Heart right ventricle (tissue), 16 donors: Measurements from ENCODE around the gene AHSP. TPM values are rescaled to one million over a fixed set of nuclear protein-coding genes. Genes with fewer than 3 reads are reported as not detected.
"Not testable (repeated sequence)": the region's sequence is repeated elsewhere in the genome, so short reads cannot be mapped to it uniquely, and the experiment has no call there.

Experiments
- ATAC-seq, 8 donors: fragments of 200-7000 bp; cut with Tn5 transposase; one replicate each; pipeline ENCODE4 v1.9.1; 2020; ENCODE audit warnings: mild to moderate bottlenecking in 8 of 8, moderate library complexity in 8 of 8, moderate number of reproducible peaks in 1 of 8
- DNase-seq, 2 donors: peaks; one replicate each; pipeline ENCODE4 v3.0.0-alpha.2; 2020
- H3K27ac ChIP-seq, 10 donors: fragments of 200-600 bp; sonication (generic) in 2 of 10; one replicate each; pipeline versions ENCODE4 v1.5.0 to v1.8.0; 2020 to 2022; ENCODE audit warnings: mild to moderate bottlenecking in 3 of 10
- H3K27me3 ChIP-seq, 7 donors: fragments of 200-600 bp; one replicate each; pipeline ENCODE4 v1.8.0; 2021 to 2022; ENCODE audit warnings: mild to moderate bottlenecking in 2 of 7
- H3K36me3 ChIP-seq, 9 donors: fragments of 200-600 bp; sonication (generic) in 1 of 9; one replicate each; pipeline versions ENCODE4 v1.5.0 to v1.8.0; 2020 to 2022; ENCODE audit warnings: mild to moderate bottlenecking in 2 of 9
- H3K4me1 ChIP-seq, 9 donors: fragments of 200-600 bp; sonication (generic) in 1 of 9; one replicate each; pipeline versions ENCODE4 v1.5.0 to v1.8.0; 2020 to 2022; ENCODE audit warnings: mild to moderate bottlenecking in 4 of 9
- H3K4me3 ChIP-seq, 10 donors: fragments of 200-600 bp; sonication (generic) in 2 of 10; one replicate each; pipeline versions ENCODE4 v1.5.0 to v1.8.0; 2020 to 2022; ENCODE audit warnings: mild to moderate bottlenecking in 7 of 10, moderate library complexity in 2 of 10
- H3K9me3 ChIP-seq, 11 donors: fragments of 200-600 bp in 10 of 11; sonication (generic) in 2 of 11; one replicate each; pipeline versions ENCODE4 v1.5.0 to v1.8.0; 2013 to 2022; ENCODE audit warnings: mild to moderate bottlenecking in 2 of 11, control low read depth in 1 of 11, moderate library complexity in 1 of 11
- CTCF ChIP-seq, 9 donors: fragments of 200-600 bp; sonication (generic) in 2 of 9; IDR thresholded peaks; one replicate each; pipeline versions ENCODE4 v1.5.0 to v1.8.0; 2021 to 2022; ENCODE audit warnings: antibody characterized with exemption in 9 of 9, mild to moderate bottlenecking in 5 of 9, moderate library complexity in 1 of 9
- WGBS, 2 donors: extraction: QIAGEN DNeasy Blood & Tissue Kit; methylation state at CpG; one replicate each; pipeline ENCODE4 v1.1.7; 2013; ENCODE audit warnings: inconsistent platforms in 1 of 2; 5-methylcytosine and 5-hydroxymethylcytosine counted together
- intact Hi-C, 10 donors: fragments of 100-400 bp; cut with DNase I; formaldehyde crosslinking; loops; one replicate each; pipeline versions ENCODE4 v1.11.1 to v1.14.2; 2022
- polyA plus RNA-seq, 2 donors: library from polyadenylated mRNA; stranded (reverse); fragments of 200-250 nt; gene quantifications; one replicate each; pipeline ENCODE4 v1.2.3, GENCODE V29; 2013
- total RNA-seq, 10 donors: library from RNA; stranded (reverse); fragmentation: NEBNext Ultra II Directional in 3 of 10; extraction: Animal tissue kit (Norgen Biotek cat#: 25700) in 3 of 10; gene quantifications; one replicate each; pipeline versions ENCODE4 v1.2.1 to v1.2.4, GENCODE V29; 2021 to 2023
- donor health status: Arrhythmogenic right ventricular cardiomyopathy.
- donor health status: ischemic (EF 13 %, LVEDD 7.1; RV severe dilation, severe dysfunction).
- donor health status: healthy with polysubstance abuse.
- donor health status: DM: no; HTN: yes; CAD: no.
- donor health status: DM: no; HTN: no; CAD: no.
- donor health status: ischemic (EF 25% LVEDD 6.9; RV normal size, moderate dysfunction).
- donor health status: ischemic (EF 25% LVEDD 5.7; RV mildly dilated, moderate dysfunction).
- donor health status: healthy.
- donor health status: DM: yes; HTN: yes; CAD: no.
- donor health status: Ischemic cardiomyopathy.
- donor health status: ischemic (EF 35%, LVEDD 5.7; RV mildly dilated, moderate dysfunction).
- donor health status: nonischemic (EF 11% LVEDD 7.7; RV severe dilation, severe dysfunction).
- donor health status: DM: yes; HTN: yes; CAD: no.
- donor health status: PGD.
- donor health status: ischemic (EF 29% LVEDD 5.4; RV normal size, mild dysfunction).
- donor health status: nonischemic (EF 23%, LVEDD 6.1; RV moderate dilation, normal function).

Gene AHSP
- total and polyA plus RNA-seq, 12 donors, result not detected

GRCh38 chr16:31499928-31500327, 27.8 kb upstream of the AHSP start:
- intact Hi-C loops, result loop anchor here in 3 of 10 donors (5.0 to 10.0 kb wide), 4 partner anchors 38 to 365 kb away; a partner anchor contains a TSS
- H3K36me3 ChIP-seq, result peaks cover 0 to 59% (median 54%) of the 10 kb centered on the region in 9 donors
- no peak for ATAC-seq
- H3K4me3 ChIP-seq, result no peak overlapping the region
- H3K9me3 ChIP-seq, result no peaks in the 10 kb centered on the region
- H3K27ac ChIP-seq, result no peak overlapping the region
- DNase-seq, result no peak
- TF ChIP-seq CTCF (IDR thresholded peaks at IDR 0.05), result no peak
- 93% methylated on average over 8 of the region's 8 CpGs for WGBS, 2 donors
- H3K4me1 ChIP-seq, result peaks cover 0 to 30% (median 18%) of the 10 kb centered on the region in 9 donors
- no peaks in the 10 kb centered on the region for H3K27me3 ChIP-seq

DNA sequence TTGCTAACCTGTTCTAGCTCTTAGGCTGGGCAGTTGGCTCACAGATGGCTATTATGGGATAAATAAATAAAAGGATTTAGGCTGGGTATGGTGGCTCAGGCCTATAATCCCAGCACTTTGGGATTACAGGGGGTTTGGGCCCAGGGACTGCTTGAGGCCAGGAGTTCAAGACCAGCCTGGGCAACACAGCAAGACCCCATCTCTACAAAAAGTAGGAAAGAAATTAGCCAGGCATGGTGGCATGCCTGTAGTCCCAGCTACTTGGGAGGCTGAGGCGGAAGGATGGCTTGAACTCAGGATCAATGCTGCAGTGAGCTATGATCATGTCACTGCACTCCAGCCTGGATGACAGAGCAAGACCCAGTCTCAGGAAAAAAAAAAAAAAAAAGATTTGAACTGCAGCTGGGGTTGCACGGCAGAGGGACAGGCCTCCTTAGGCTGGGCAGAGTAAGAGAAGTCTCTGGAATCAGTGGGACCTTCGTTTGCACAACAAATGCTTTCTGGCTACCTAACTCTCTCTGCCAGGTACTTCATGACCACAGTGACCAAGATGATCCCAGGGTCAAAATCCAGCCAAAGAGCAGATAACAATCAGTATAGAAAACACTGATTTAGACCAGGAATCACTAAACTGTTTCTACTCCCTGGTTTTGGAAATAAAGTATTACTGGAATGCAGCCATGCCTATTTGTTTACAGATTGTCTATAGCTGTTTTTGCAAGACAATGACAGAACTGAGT, 26.3 kb upstream of the AHSP start:
- no peak for TF ChIP-seq CTCF (IDR thresholded peaks at IDR 0.05)
- no peak for ATAC-seq
- H3K4me1 ChIP-seq, result peaks cover 0 to 42% (median 26%) of the 10 kb centered on the region in 9 donors
- no peaks in the 10 kb centered on the region for H3K9me3 ChIP-seq
- no peak overlapping the region for H3K4me3 ChIP-seq
- H3K27me3 ChIP-seq, result no peaks in the 10 kb centered on the region
- no peak overlapping the region for H3K27ac ChIP-seq
- peaks cover 0 to 58% (median 40%) of the 10 kb centered on the region in 9 donors for H3K36me3 ChIP-seq
- no peak for DNase-seq
- intact Hi-C loops, result loop anchor here in 2 of 10 donors (5.0 to 10.0 kb wide), 4 partner anchors 39 to 363 kb away; a partner anchor contains a TSS
- 69 to 81% methylated on average over 3 of the region's 3 CpGs for WGBS, 2 donors

GRCh38 chr16:31501966-31502348, 25.7 kb upstream of the AHSP start:
- Histone ChIP-seq H3K27ac (no peak overlapping the region), H3K4me3 (no peak overlapping the region), H3K27me3 (no peaks in the 10 kb centered on the region), H3K4me1 (peaks cover 0 to 47% (median 31%) of the 10 kb centered on the region in 9 donors), H3K9me3 (no peaks in the 10 kb centered on the region), H3K36me3 (peaks cover 0 to 53% (median 36%) of the 10 kb centered on the region in 9 donors)
- intact Hi-C loops, result loop anchor here in 2 of 10 donors (5.0 to 10.0 kb wide), 4 partner anchors 40 to 363 kb away; a partner anchor contains a TSS
- DNase-seq (no peak), ATAC-seq (peak in 1 of 8 donors; percentile 33)
- WGBS, 2 donors, result 86 to 92% methylated on average over 4 of the region's 4 CpGs
- TF ChIP-seq CTCF (IDR thresholded peaks at IDR 0.05), result no peak

- DNase-seq (no peak), ATAC-seq (no peak)
- TF ChIP-seq CTCF (IDR thresholded peaks at IDR 0.05), result no peak
- Histone ChIP-seq H3K27me3 (no peaks in the 10 kb centered on the region), H3K36me3 (peaks cover 0 to 42% (median 26%) of the 10 kb centered on the region in 9 donors), H3K4me3 (no peak overlapping the region), H3K27ac (peak overlapping the region in 3 of 10 donors; percentile 13 to 30 (median 27)), H3K4me1 (peaks cover 2 to 55% (median 39%) of the 10 kb centered on the region in 9 donors), H3K9me3 (no peaks in the 10 kb centered on the region)
- intact Hi-C loops, result loop anchor here in 2 of 10 donors (5.0 to 10.0 kb wide), 4 partner anchors 41 to 362 kb away; a partner anchor contains a TSS
These were observed 24.7 kb upstream of the AHSP start for GRCh38 chr16:31502981-31503380.

GRCh38 chr16:31503555-31503954, 24.1 kb upstream of the AHSP start:
- H3K27me3 ChIP-seq, DNase-seq, ATAC-seq, H3K4me3 ChIP-seq, H3K9me3 ChIP-seq: not testable (repeated sequence)
- Histone ChIP-seq H3K36me3 (peaks cover 0 to 37% (median 20%) of the 10 kb centered on the region in 9 donors), H3K27ac (peak overlapping the region in 5 of 10 donors; percentile 41 to 72 (median 58)), H3K4me1 (peaks cover 2 to 55% (median 40%) of the 10 kb centered on the region in 9 donors)
- intact Hi-C loops, result loop anchor here in 2 of 10 donors (5.0 to 10.0 kb wide), 4 partner anchors 41 to 361 kb away; a partner anchor contains a TSS
- 94% methylated on average over 8 of the region's 8 CpGs for WGBS, 2 donors
